OCI-LY1 (cell line): ENCODE data around the gene LRRC2.
"Not testable (repeated sequence)": the region's sequence is repeated elsewhere in the genome, so short reads cannot be mapped to it uniquely, and the experiment has no call there.

ENCODE experiments used
- H2AFZ ChIP-seq: fragments of 200-600 bp; sonication (generic), shearing (Covaris generic); 2 replicates; pipeline ENCODE4 v1.6.0; 2014; ENCODE audit warnings: antibody characterized with exemption, mild to moderate bottlenecking, low read length
- H3F3A ChIP-seq: fragments of 200-600 bp; sonication (generic), shearing (Covaris generic); 2 replicates; pipeline ENCODE4 v1.6.0; 2014; ENCODE audit warnings: mild to moderate bottlenecking, antibody characterized with exemption, low read length, moderate library complexity; ENCODE audit not compliant: insufficient read depth
- H3K27ac ChIP-seq: fragments of 200-600 bp; sonication (generic); 2 replicates; pipeline ENCODE4 v1.5.1; 2014; ENCODE audit warnings: low read length, mixed run types, mild to moderate bottlenecking, low read depth; ENCODE audit not compliant: poor library complexity, severe bottlenecking
- H3K27me3 ChIP-seq: fragments of 200-600 bp; sonication (generic); 2 replicates; pipeline ENCODE4 v1.6.0; 2014; ENCODE audit warnings: antibody characterized with exemption, mild to moderate bottlenecking, low read length, moderate library complexity; ENCODE audit not compliant: insufficient read depth
- H3K36me3 ChIP-seq: fragments of 200-600 bp; sonication (generic); 2 replicates; pipeline ENCODE4 v1.6.1; 2014; ENCODE audit warnings: mild to moderate bottlenecking, antibody characterized with exemption, low read length, moderate library complexity, mixed read lengths; ENCODE audit not compliant: insufficient read depth
- H3K4me1 ChIP-seq: fragments of 200-600 bp; sonication (generic); 2 replicates; pipeline ENCODE4 v1.5.1; 2014; ENCODE audit warnings: mild to moderate bottlenecking, low read length, moderate library complexity; ENCODE audit not compliant: insufficient read depth, severe bottlenecking
- H3K4me2 ChIP-seq: fragments of 200-600 bp; sonication (generic), shearing (Covaris generic); 2 replicates; pipeline ENCODE4 v1.6.1; 2014; ENCODE audit warnings: low read length
- H3K4me3 ChIP-seq: fragments of 200-600 bp; sonication (generic); 2 replicates; pipeline ENCODE4 v1.5.1; 2014; ENCODE audit warnings: low read length, low read depth, mild to moderate bottlenecking, mixed read lengths; ENCODE audit not compliant: poor library complexity, severe bottlenecking
- H3K79me2 ChIP-seq: fragments of 200-600 bp; shearing (Covaris generic); 2 replicates; pipeline ENCODE4 v1.6.1; 2016; ENCODE audit warnings: mixed run types, low read length, mixed read lengths; ENCODE audit not compliant: insufficient read depth
- H3K9ac ChIP-seq: fragments of 200-600 bp; sonication (generic), shearing (Covaris generic); 2 replicates; pipeline ENCODE4 v1.6.1; 2014; ENCODE audit warnings: mild to moderate bottlenecking, low read length, mixed read lengths
- H3K9me2 ChIP-seq: fragments of 200-600 bp; sonication (generic), shearing (Covaris generic); 2 replicates; pipeline ENCODE4 v1.6.1; 2014; ENCODE audit warnings: low read depth, mild to moderate bottlenecking, low read length, mixed read lengths
- H3K9me3 ChIP-seq: fragments of 200-600 bp; shearing (Covaris generic); 2 replicates; pipeline ENCODE4 v1.6.1; 2014; ENCODE audit warnings: low read length, mixed read lengths
- H4K20me1 ChIP-seq: fragments of 200-600 bp; sonication (generic), shearing (Covaris generic); 2 replicates; pipeline ENCODE4 v1.6.0; 2016; ENCODE audit warnings: mild to moderate bottlenecking, low read length; ENCODE audit not compliant: insufficient read depth
- CTCF ChIP-seq: fragments of 200-600 bp; sonication (generic), shearing (Covaris generic); IDR thresholded peaks from 2 replicates; pipeline ENCODE4 v1.5.1; 2017; ENCODE audit warnings: mild to moderate bottlenecking, antibody characterized with exemption, low read length, moderate library complexity, mixed read lengths
- EZH2 ChIP-seq: fragments of 200-600 bp; sonication (generic), shearing (Covaris generic); IDR thresholded peaks from 2 replicates; pipeline ENCODE4 v1.8.0; 2017; ENCODE audit warnings: borderline replicate concordance, mixed run types, mild to moderate bottlenecking, antibody characterized with exemption, low read length, moderate library complexity, mixed read lengths

LRRC2 gene

GRCh38 chr3:46495901-46496456, 70.1 kb downstream of the LRRC2 start:
- H3K9ac ChIP-seq = no peak overlapping the region
- no peaks in the 10 kb centered on the region for H3K27me3 ChIP-seq
- no peaks in the 10 kb centered on the region for H3K9me3 ChIP-seq
- no peak overlapping the region for H3K27ac ChIP-seq
- no peaks in the 10 kb centered on the region for H3K4me1 ChIP-seq
- H3K79me2 ChIP-seq = no peaks in the 10 kb centered on the region
- no peak overlapping the region for H2AFZ ChIP-seq
- no peaks in the 10 kb centered on the region for H4K20me1 ChIP-seq
- no peaks in the 10 kb centered on the region for H3K9me2 ChIP-seq
- H3K36me3 ChIP-seq = no peaks in the 10 kb centered on the region
- H3K4me3 ChIP-seq = no peak overlapping the region
- H3K4me2 ChIP-seq = no peak overlapping the region
- H3F3A ChIP-seq = no peaks in the 10 kb centered on the region
- no peak for TF ChIP-seq EZH2
- TF ChIP-seq CTCF = no peak

- H3K79me2 ChIP-seq, H3K9ac ChIP-seq, H3K9me2 ChIP-seq, H3K9me3 ChIP-seq, H3K36me3 ChIP-seq, H3K4me2 ChIP-seq, H4K20me1 ChIP-seq, H3K4me1 ChIP-seq, H3K27ac ChIP-seq, H3K27me3 ChIP-seq, H3F3A ChIP-seq, H3K4me3 ChIP-seq, H2AFZ ChIP-seq: not testable (repeated sequence)
These were observed 71.6 kb downstream of the LRRC2 start for GRCh38 chr3:46494491-46494890.

- no peak overlapping the region for H3K27ac ChIP-seq
- TF ChIP-seq CTCF (no peak), EZH2 (no peak)
- no peaks in the 10 kb centered on the region for H3K79me2 ChIP-seq
- H3F3A ChIP-seq = no peaks in the 10 kb centered on the region
- no peak overlapping the region for H3K4me3 ChIP-seq
- H3K27me3 ChIP-seq = no peaks in the 10 kb centered on the region
- no peak overlapping the region for H2AFZ ChIP-seq
- no peaks in the 10 kb centered on the region for H4K20me1 ChIP-seq
- no peak overlapping the region for H3K9ac ChIP-seq
- no peaks in the 10 kb centered on the region for H3K9me2 ChIP-seq
- H3K4me2 ChIP-seq = no peak overlapping the region
- H3K9me3 ChIP-seq = no peaks in the 10 kb centered on the region
- H3K36me3 ChIP-seq = no peaks in the 10 kb centered on the region
- H3K4me1 ChIP-seq = no peaks in the 10 kb centered on the region
These were observed 73.1 kb downstream of the LRRC2 start for GRCh38 chr3:46492890-46493547.
